H1 (cell line): ENCODE measurements around the gene EXD1.

Experiments used
- ASH2L ChIP-seq: fragments of 200-600, 300-600 bp; sonication (generic); IDR thresholded peaks from one replicate; pipeline ENCODE4 v1.7.1; 2017; ENCODE audit warnings: low read length
- CREB1 ChIP-seq: IDR thresholded peaks from 2 replicates; pipeline ENCODE4 v1.6.1; 2012; ENCODE audit warnings: inconsistent platforms
- CTCF ChIP-seq, 3 experiments: IDR thresholded peaks; 1 replicate in 2 of 3; 2 replicates in 1 of 3; pipeline versions ENCODE4 v1.5.1 to v1.6.1; 2011; ENCODE audit warnings: low read length in 3 of 3, mild to moderate bottlenecking in 3 of 3, inconsistent platforms in 2 of 3, low read depth in 1 of 3, moderate library complexity in 1 of 3; ENCODE audit not compliant: insufficient read depth in 1 of 3; ENCODE audit errors: control extremely low read depth in 1 of 3
- EZH2 ChIP-seq: fragments of 200-600 bp; sonication (generic); IDR thresholded peaks from 2 replicates; pipeline ENCODE4 v1.7.1; 2012; ENCODE audit warnings: low read depth, mild to moderate bottlenecking, moderate library complexity, low read length, inconsistent platforms; ENCODE audit not compliant: severe bottlenecking
- FOSL1 ChIP-seq: IDR thresholded peaks from 2 replicates; pipeline ENCODE4 v1.6.1; 2011; ENCODE audit warnings: mild to moderate bottlenecking, low read depth, low read length, moderate library complexity; ENCODE audit not compliant: insufficient read depth
- POLR2A ChIP-seq, 2 experiments: IDR thresholded peaks; 1 replicate in 1 of 2; 2 replicates in 1 of 2; pipeline ENCODE4 v1.6.1; 2011; ENCODE audit warnings: low read depth in 2 of 2, low read length in 2 of 2, mild to moderate bottlenecking in 2 of 2; ENCODE audit errors: control extremely low read depth in 1 of 2
- POLR2AphosphoS5 ChIP-seq: IDR thresholded peaks from 2 replicates; pipeline ENCODE4 v1.6.1; 2011; ENCODE audit warnings: low read depth, low read length
- SIN3A ChIP-seq, 2 experiments: IDR thresholded peaks in 1 of 2; conservative IDR thresholded peaks in 1 of 2; 2 replicates each; pipeline ENCODE4 v1.6.1; 2011 to 2012; ENCODE audit warnings: low read length in 2 of 2, improper control_type of control experiment in 1 of 2, low read depth in 1 of 2, mild to moderate bottlenecking in 1 of 2
- SP1 ChIP-seq: IDR thresholded peaks from 2 replicates; pipeline ENCODE4 v1.6.1; 2011; ENCODE audit warnings: low read depth, low read length
- SP4 ChIP-seq: IDR thresholded peaks from 2 replicates; pipeline ENCODE4 v1.6.1; 2012; ENCODE audit warnings: low read length, inconsistent platforms
- TAF1 ChIP-seq: IDR thresholded peaks from 2 replicates; pipeline ENCODE4 v1.6.1; 2011; ENCODE audit warnings: mild to moderate bottlenecking, low read depth, low read length
- TF ChIP-seq, protein P1 (sequence below): IDR thresholded peaks from 2 replicates; pipeline ENCODE4 v1.6.1; 2011; ENCODE audit warnings: low read length, improper control_type of control experiment

- TF ChIP-seq POLR2A (IDR thresholded peaks at IDR 0.05; ENCODE audit: control extremely low read depth in 1 of 2, low read depth in 2 of 2, low read length in 2 of 2), result no peak
- TF ChIP-seq CTCF (IDR thresholded peaks at IDR 0.05; ENCODE audit: control extremely low read depth in 1 of 3, insufficient read depth in 1 of 3, low read depth in 1 of 3, low read length in 3 of 3), result no peak
- no peak for TF ChIP-seq EZH2
- TF ChIP-seq, protein P1, sequence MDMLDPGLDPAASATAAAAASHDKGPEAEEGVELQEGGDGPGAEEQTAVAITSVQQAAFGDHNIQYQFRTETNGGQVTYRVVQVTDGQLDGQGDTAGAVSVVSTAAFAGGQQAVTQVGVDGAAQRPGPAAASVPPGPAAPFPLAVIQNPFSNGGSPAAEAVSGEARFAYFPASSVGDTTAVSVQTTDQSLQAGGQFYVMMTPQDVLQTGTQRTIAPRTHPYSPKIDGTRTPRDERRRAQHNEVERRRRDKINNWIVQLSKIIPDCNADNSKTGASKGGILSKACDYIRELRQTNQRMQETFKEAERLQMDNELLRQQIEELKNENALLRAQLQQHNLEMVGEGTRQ, result no peak
- TF ChIP-seq TAF1, result no peak
- TF ChIP-seq CREB1, result no peak
- no peak for TF ChIP-seq SIN3A (conservative IDR thresholded peaks at IDR 0.05 in 1 of 2, IDR thresholded peaks at IDR 0.05 in 1 of 2; ENCODE audit: low read depth in 1 of 2, low read length in 2 of 2)
- no peak for TF ChIP-seq FOSL1
- no peak for TF ChIP-seq ASH2L
- no peak for TF ChIP-seq SP1
- no peak for TF ChIP-seq POLR2AphosphoS5
- no peak for TF ChIP-seq SP4
Measured at GRCh38 chr15:41151451-41152005, 79.0 kb downstream of the EXD1 start.
